ENCODE measurements around the gene PRDX5.
A peak's percentile ranks its signal among the peaks of the same experiment; 100 is the strongest.

The PRDX5 gene

GRCh38 chr11:64347193-64347867 lies 29.4 kb downstream of the PRDX5 start:
- DNase-seq (ENCODE audit: low read depth in 2 of 2) = no peak

GRCh38 chr11:64348383-64349024 lies 30.6 kb downstream of the PRDX5 start:
- DNase-seq (ENCODE audit: low read depth in 2 of 2) = no peak

GRCh38 chr11:64349025-64349387 lies 31.1 kb downstream of the PRDX5 start:
- DNase-seq (ENCODE audit: low read depth in 2 of 2) = no peak

GRCh38 chr11:64349404-64349803 lies 31.5 kb downstream of the PRDX5 start:
- no peak for DNase-seq (ENCODE audit: low read depth in 2 of 2)

- DNase-seq (ENCODE audit: low read depth in 2 of 2) = no peak
These were observed 33.3 kb downstream of the PRDX5 start for GRCh38 chr11:64351136-64351631.

- no peak for DNase-seq (ENCODE audit: low read depth in 2 of 2)
These were observed 34.4 kb downstream of the PRDX5 start for GRCh38 chr11:64352099-64352994.

GRCh38 chr11:64352995-64353714 lies 35.2 kb downstream of the PRDX5 start:
- DNase-seq (ENCODE audit: low read depth in 2 of 2) = no peak

GRCh38 chr11:64353715-64354506 lies 36.0 kb downstream of the PRDX5 start:
- no peak for DNase-seq (ENCODE audit: low read depth in 2 of 2)

GRCh38 chr11:64355078-64355940 lies 37.4 kb downstream of the PRDX5 start:
- no peak for DNase-seq (ENCODE audit: low read depth in 2 of 2)

GRCh38 chr11:64356498-64357411 lies 38.8 kb downstream of the PRDX5 start:
- peak in 1 of 2 donors; percentile 43 for DNase-seq (ENCODE audit: low read depth in 2 of 2)

- no peak for DNase-seq (ENCODE audit: low read depth in 2 of 2)
These were observed 39.5 kb downstream of the PRDX5 start for GRCh38 chr11:64357446-64357845.

GRCh38 chr11:64357904-64358535 lies 40.1 kb downstream of the PRDX5 start:
- DNase-seq (ENCODE audit: low read depth in 2 of 2) = peak in 1 of 2 donors; percentile 50

GRCh38 chr11:64358536-64358906 lies 40.6 kb downstream of the PRDX5 start:
- DNase-seq (ENCODE audit: low read depth in 2 of 2) = no peak

GRCh38 chr11:64358907-64359711 lies 41.2 kb downstream of the PRDX5 start, which contains the start of gene RPS6KA4:
RPS6KA4 (plus strand) TSS chr11:64359162; CDS start chr11:64359236, 74 bp downstream.
- peak in 1 of 2 donors; percentile 52 for DNase-seq (ENCODE audit: low read depth in 2 of 2)

- no peak for DNase-seq (ENCODE audit: low read depth in 2 of 2)
These were observed 42.0 kb downstream of the PRDX5 start for GRCh38 chr11:64359712-64360445.

GRCh38 chr11:64360448-64360921 lies 42.6 kb downstream of the PRDX5 start:
- no peak for DNase-seq (ENCODE audit: low read depth in 2 of 2)

GRCh38 chr11:64361659-64362058 lies 43.7 kb downstream of the PRDX5 start:
- DNase-seq (ENCODE audit: low read depth in 2 of 2) = no peak

Measured in stimulated activated CD4-positive, alpha-beta T cell treated with anti-CD3 and anti-CD28 coated beads, Interleukin-4, amount 100 ng/mL, for 48 hours (primary cell).